DOHH2 (cell line): ENCODE measurements around the gene TERB1.

ENCODE experiments used
- H3F3A ChIP-seq: fragments of 200-600 bp; sonication (generic), shearing (Covaris generic); 2 replicates; pipeline ENCODE4 v1.6.0; 2016; ENCODE audit warnings: antibody characterized with exemption, mild to moderate bottlenecking; ENCODE audit not compliant: control insufficient read depth, insufficient read depth
- H3K27ac ChIP-seq: fragments of 200-600 bp; sonication (generic); 2 replicates; pipeline ENCODE4 v1.5.1; 2014; ENCODE audit warnings: low read depth, mild to moderate bottlenecking, low read length, moderate library complexity
- H3K27me3 ChIP-seq: fragments of 200-600 bp; sonication (generic); 2 replicates; pipeline ENCODE4 v1.6.1; 2014; ENCODE audit warnings: mild to moderate bottlenecking, low read length, mixed read lengths; ENCODE audit not compliant: control insufficient read depth
- H3K36me3 ChIP-seq: fragments of 200-600 bp; sonication (generic); 2 replicates; pipeline ENCODE4 v1.6.1; 2014; ENCODE audit warnings: mild to moderate bottlenecking, low read length, moderate library complexity, mixed read lengths; ENCODE audit not compliant: control insufficient read depth
- H3K4me1 ChIP-seq: fragments of 200-600 bp; sonication (generic); 2 replicates; pipeline ENCODE4 v1.6.1; 2014; ENCODE audit warnings: mild to moderate bottlenecking, low read length, mixed read lengths; ENCODE audit not compliant: control insufficient read depth
- H3K4me2 ChIP-seq: fragments of 200-600 bp; sonication (generic); 2 replicates; pipeline ENCODE4 v1.6.0; 2014; ENCODE audit warnings: mild to moderate bottlenecking, low read length, moderate library complexity
- H3K4me3 ChIP-seq: fragments of 200-600 bp; sonication (generic); 2 replicates; pipeline ENCODE4 v1.5.1; 2014; ENCODE audit warnings: mild to moderate bottlenecking, low read length, mixed read lengths
- H3K79me2 ChIP-seq: fragments of 200-600 bp; sonication (generic); 2 replicates; pipeline ENCODE4 v1.6.1; 2014; ENCODE audit warnings: mild to moderate bottlenecking, low read length, mixed read lengths; ENCODE audit not compliant: control insufficient read depth
- H3K9me2 ChIP-seq: fragments of 200-600 bp; sonication (generic); replicated peaks from 2 replicates; pipeline ENCODE4 v1.6.1; 2014; ENCODE audit warnings: mild to moderate bottlenecking, low read length, mixed read lengths; ENCODE audit not compliant: control insufficient read depth
- H3K9me3 ChIP-seq: fragments of 200-600 bp; sonication (generic); 2 replicates; pipeline ENCODE4 v1.6.1; 2014; ENCODE audit warnings: antibody characterized with exemption, low read length, mixed read lengths; ENCODE audit not compliant: control insufficient read depth, insufficient read depth
- H4K20me1 ChIP-seq: fragments of 200-600 bp; sonication (generic); 2 replicates; pipeline ENCODE4 v1.6.0; 2014; ENCODE audit warnings: low read depth, mild to moderate bottlenecking, antibody characterized with exemption, low read length, moderate library complexity; ENCODE audit not compliant: control insufficient read depth, insufficient read depth
- CTCF ChIP-seq: fragments of 200-600 bp; sonication (generic); IDR thresholded peaks from one replicate; pipeline ENCODE4 v1.5.1; 2014; ENCODE audit warnings: antibody characterized with exemption, mild to moderate bottlenecking, low read depth, low read length; ENCODE audit not compliant: poor library complexity, severe bottlenecking
- EZH2phosphoT487 ChIP-seq: fragments of 200-600 bp; sonication (generic); IDR thresholded peaks from 2 replicates; pipeline ENCODE4 v1.6.1; 2017; ENCODE audit warnings: borderline replicate concordance, mild to moderate bottlenecking, antibody characterized with exemption, low read length, moderate library complexity, mixed read lengths

Gene TERB1

GRCh38 chr16:66754211-66754610 is 47.2 kb downstream of the TERB1 start:
- peaks cover 19% of the 10 kb centered on the region for H3K36me3 ChIP-seq
- H3K9me3 ChIP-seq: no peaks in the 10 kb centered on the region
- peaks cover 21% of the 10 kb centered on the region for H3K4me1 ChIP-seq
- H3K27me3 ChIP-seq: peaks cover 20% of the 10 kb centered on the region
- no peaks in the 10 kb centered on the region for H3F3A ChIP-seq
- TF ChIP-seq CTCF (no peak), EZH2phosphoT487 (no peak)
- peaks cover 12% of the 10 kb centered on the region for H4K20me1 ChIP-seq
- H3K79me2 ChIP-seq: peaks cover 22% of the 10 kb centered on the region
- no peaks in the 10 kb centered on the region for H3K9me2 ChIP-seq
- no peak overlapping the region for H3K4me2 ChIP-seq
- no peak overlapping the region for H3K27ac ChIP-seq
- H3K4me3 ChIP-seq: no peak overlapping the region

GRCh38 chr16:66752958-66753357 is 48.4 kb downstream of the TERB1 start:
- no peak overlapping the region for H3K4me2 ChIP-seq
- peaks cover 30% of the 10 kb centered on the region for H3K36me3 ChIP-seq
- H4K20me1 ChIP-seq: peaks cover 12% of the 10 kb centered on the region
- H3K9me2 ChIP-seq: no peaks in the 10 kb centered on the region
- peaks cover 20% of the 10 kb centered on the region for H3K27me3 ChIP-seq
- peaks cover 33% of the 10 kb centered on the region for H3K79me2 ChIP-seq
- H3K9me3 ChIP-seq: no peaks in the 10 kb centered on the region
- H3F3A ChIP-seq: no peaks in the 10 kb centered on the region
- no peak overlapping the region for H3K4me3 ChIP-seq
- peaks cover 22% of the 10 kb centered on the region for H3K4me1 ChIP-seq
- no peak overlapping the region for H3K27ac ChIP-seq
- TF ChIP-seq EZH2phosphoT487 (no peak), CTCF (no peak)

GRCh38 chr16:66752379-66752778 is 49.0 kb downstream of the TERB1 start:
- Histone ChIP-seq H3K4me2 (peak overlapping the region; percentile 90), H3K9me3 (no peaks in the 10 kb centered on the region), H3K27ac (no peak overlapping the region), H3K36me3 (peaks cover 33% of the 10 kb centered on the region), H3K79me2 (peaks cover 38% of the 10 kb centered on the region), H3K4me3 (peak overlapping the region; percentile 95), H3K27me3 (peaks cover 20% of the 10 kb centered on the region), H3K4me1 (peaks cover 22% of the 10 kb centered on the region), H3F3A (no peaks in the 10 kb centered on the region), H4K20me1 (peaks cover 12% of the 10 kb centered on the region), H3K9me2 (no peaks in the 10 kb centered on the region)
- no peak for TF ChIP-seq EZH2phosphoT487
- no peak for TF ChIP-seq CTCF

- Histone ChIP-seq H3K27ac (no peak overlapping the region), H3K9me2 (no peaks in the 10 kb centered on the region), H4K20me1 (peaks cover 12% of the 10 kb centered on the region), H3K27me3 (peaks cover 18% of the 10 kb centered on the region), H3K4me1 (peaks cover 22% of the 10 kb centered on the region), H3K4me3 (peak overlapping the region; percentile 95), H3K4me2 (peak overlapping the region; percentile 90), H3F3A (no peaks in the 10 kb centered on the region), H3K9me3 (no peaks in the 10 kb centered on the region), H3K79me2 (peaks cover 41% of the 10 kb centered on the region), H3K36me3 (peaks cover 37% of the 10 kb centered on the region)
- TF ChIP-seq EZH2phosphoT487 (no peak), CTCF (peak; percentile 20)
Measured at GRCh38 chr16:66751992-66752322, 49.4 kb downstream of the TERB1 start.
